Urinary bladder (tissue), 4 donors: ENCODE data around the gene DDX39A. TPM values are rescaled to one million over a fixed set of nuclear protein-coding genes. Genes with fewer than 3 reads are reported as not detected.
"Not testable (repeated sequence)": the region's sequence is repeated elsewhere in the genome, so short reads cannot be mapped to it uniquely, and the experiment has no call there.

ENCODE experiments used
- DNase-seq: peaks from one replicate; pipeline ENCODE4 v3.0.0-alpha.2; 2015; ENCODE audit errors: extremely low spot score
- H3K27ac ChIP-seq: one replicate; pipeline ENCODE4 v1.5.1; 2013; ENCODE audit warnings: low read depth, mild to moderate bottlenecking, moderate library complexity
- H3K36me3 ChIP-seq: one replicate; pipeline ENCODE4 v1.6.1; 2013; ENCODE audit warnings: mild to moderate bottlenecking, moderate library complexity; ENCODE audit not compliant: insufficient read depth
- H3K4me1 ChIP-seq: one replicate; pipeline ENCODE4 v1.6.1; 2013; ENCODE audit warnings: mild to moderate bottlenecking, moderate library complexity; ENCODE audit not compliant: insufficient read depth
- H3K4me3 ChIP-seq: one replicate; pipeline ENCODE4 v1.5.1; 2013; ENCODE audit warnings: low read depth, low read length
- WGBS: extraction: QIAGEN DNeasy Blood & Tissue Kit; methylation state at CpG from one replicate; pipeline ENCODE4 v1.1.7; 2013; 5-methylcytosine and 5-hydroxymethylcytosine counted together
- polyA plus RNA-seq: library from polyadenylated mRNA; stranded (reverse); fragments of 200-250 nt; gene quantifications from one replicate; pipeline ENCODE4 v1.2.3, GENCODE V29; 2013
- total RNA-seq: library from RNA; depleted of rRNA; stranded (reverse); fragments of >200 nt; gene quantifications from one replicate; pipeline ENCODE4 v1.2.3, GENCODE V29; 2014
- donor health status: healthy with polysubstance abuse.
- donor health status: healthy.

DDX39A gene
- total and polyA plus RNA-seq, 2 donors = 24.0 to 52.2 TPM

- H3K4me1 ChIP-seq = no peaks in the 10 kb centered on the region
- peaks cover 11% of the 10 kb centered on the region for H3K36me3 ChIP-seq
- no peak for DNase-seq
Measured at GRCh38 chr19:14408491-14409145, 10.5 kb downstream of the DDX39A start.

GRCh38 chr19:14407605-14408484 lies 11.3 kb downstream of the DDX39A start:
- DNase-seq = no peak
- no peak overlapping the region for H3K27ac ChIP-seq
- no peak overlapping the region for H3K4me3 ChIP-seq
- H3K4me1 ChIP-seq = no peaks in the 10 kb centered on the region
- peaks cover 11% of the 10 kb centered on the region for H3K36me3 ChIP-seq
- 81% methylated on average over 20 of the region's 20 CpGs for WGBS

More at GRCh38 chr19:14408491-14409145, 10.5 kb downstream of the DDX39A start:
- H3K27ac ChIP-seq = no peak overlapping the region
- no peak overlapping the region for H3K4me3 ChIP-seq
- 80% methylated on average over 20 of the region's 20 CpGs for WGBS

- H3K36me3 ChIP-seq = peaks cover 11% of the 10 kb centered on the region
- H3K4me3 ChIP-seq = no peak overlapping the region
- 90% methylated on average over 27 of the region's 27 CpGs for WGBS
Measured at GRCh38 chr19:14406645-14407401, 12.3 kb downstream of the DDX39A start.

GRCh38 chr19:14405758-14406644 lies 13.1 kb downstream of the DDX39A start:
- 22% methylated on average over 61 of the region's 61 CpGs for WGBS
- H3K36me3 ChIP-seq = peaks cover 11% of the 10 kb centered on the region
- peak; percentile 60 for DNase-seq

More at GRCh38 chr19:14406645-14407401, 12.3 kb downstream of the DDX39A start:
- Histone ChIP-seq H3K27ac (peak overlapping the region; percentile 32), H3K4me1 (no peaks in the 10 kb centered on the region)
- DNase-seq = no peak

GRCh38 chr19:14405380-14405757 lies 13.8 kb downstream of the DDX39A start:
- Histone ChIP-seq H3K27ac (no peak overlapping the region), H3K36me3 (peaks cover 11% of the 10 kb centered on the region), H3K4me3 (no peak overlapping the region), H3K4me1 (no peaks in the 10 kb centered on the region)
- DNase-seq = no peak
- 64% methylated on average over 6 of the region's 6 CpGs for WGBS

More at GRCh38 chr19:14405758-14406644, 13.1 kb downstream of the DDX39A start:
- H3K4me1 ChIP-seq = no peaks in the 10 kb centered on the region
- H3K4me3 ChIP-seq = peak overlapping the region; percentile 21
- peak overlapping the region; percentile 32 for H3K27ac ChIP-seq

GRCh38 chr19:14404312-14404711 lies 14.8 kb downstream of the DDX39A start:
- no peak for DNase-seq
- Histone ChIP-seq H3K4me1 (no peaks in the 10 kb centered on the region), H3K36me3 (peaks cover 9% of the 10 kb centered on the region), H3K27ac (no peak overlapping the region), H3K4me3 (no peak overlapping the region)
- WGBS = 86% methylated on average over 9 of the region's 9 CpGs

GRCh38 chr19:14403145-14403930 lies 15.8 kb downstream of the DDX39A start:
- 95% methylated on average over 15 of the region's 15 CpGs for WGBS
- not testable (repeated sequence) for H3K27ac ChIP-seq, H3K4me3 ChIP-seq, DNase-seq, H3K4me1 ChIP-seq, H3K36me3 ChIP-seq

GRCh38 chr19:14402332-14403144 lies 16.6 kb downstream of the DDX39A start:
- H3K4me3 ChIP-seq = no peak overlapping the region
- H3K27ac ChIP-seq = no peak overlapping the region
- H3K4me1 ChIP-seq = no peaks in the 10 kb centered on the region
- DNase-seq = no peak
- no peaks in the 10 kb centered on the region for H3K36me3 ChIP-seq
- 70% methylated on average over 26 of the region's 26 CpGs for WGBS

- no peaks in the 10 kb centered on the region for H3K4me1 ChIP-seq
- no peak overlapping the region for H3K4me3 ChIP-seq
- no peak overlapping the region for H3K27ac ChIP-seq
- WGBS = 95% methylated on average over 18 of the region's 18 CpGs
- no peaks in the 10 kb centered on the region for H3K36me3 ChIP-seq
- no peak for DNase-seq
Measured at GRCh38 chr19:14401468-14402195, 17.5 kb downstream of the DDX39A start.

GRCh38 chr19:14400951-14401431 lies 18.1 kb downstream of the DDX39A start:
- DNase-seq = no peak
- H3K27ac ChIP-seq = no peak overlapping the region
- no peaks in the 10 kb centered on the region for H3K36me3 ChIP-seq

GRCh38 chr19:14397168-14397567 lies 22.0 kb downstream of the DDX39A start:
- not testable (repeated sequence) for DNase-seq, H3K4me1 ChIP-seq, H3K27ac ChIP-seq, H3K36me3 ChIP-seq, H3K4me3 ChIP-seq
- WGBS = 89% methylated on average over 16 of the region's 16 CpGs

More at GRCh38 chr19:14400951-14401431, 18.1 kb downstream of the DDX39A start:
- WGBS = 87% methylated on average over 11 of the region's 11 CpGs
- Histone ChIP-seq H3K4me1 (no peaks in the 10 kb centered on the region), H3K4me3 (no peak overlapping the region)
